KMS-11 (cell line): Measurements from ENCODE around the gene KNSTRN.

ENCODE experiments used
- H2AFZ ChIP-seq: fragments of 200-600 bp; sonication (generic); 2 replicates; pipeline ENCODE4 v1.6.1; 2016; ENCODE audit warnings: antibody characterized with exemption, mixed run types, low read depth
- H3K27ac ChIP-seq: fragments of 200-600 bp; sonication (generic); 2 replicates; pipeline ENCODE4 v1.6.1; 2016; ENCODE audit warnings: mild to moderate bottlenecking, mixed run types
- H3K27me3 ChIP-seq: fragments of 200-600 bp; sonication (generic); 2 replicates; pipeline ENCODE4 v1.6.1; 2017; ENCODE audit warnings: mild to moderate bottlenecking, low read depth, mixed run types, moderate library complexity; ENCODE audit not compliant: insufficient read depth
- H3K36me3 ChIP-seq: fragments of 200-600 bp; sonication (generic); 2 replicates; pipeline ENCODE4 v1.6.1; 2017; ENCODE audit warnings: mild to moderate bottlenecking, mixed run types; ENCODE audit not compliant: insufficient read depth
- H3K4me1 ChIP-seq: fragments of 200-600 bp; sonication (generic); 2 replicates; pipeline ENCODE4 v1.6.1; 2016; ENCODE audit warnings: mild to moderate bottlenecking, low read depth, mixed run types; ENCODE audit not compliant: poor library complexity, severe bottlenecking
- H3K4me2 ChIP-seq: fragments of 200-600 bp; sonication (generic); 2 replicates; pipeline ENCODE4 v1.7.0; 2016; ENCODE audit warnings: mild to moderate bottlenecking, mixed run types
- H3K4me3 ChIP-seq: fragments of 200-600 bp; sonication (generic); IDR thresholded peaks from 2 replicates; pipeline ENCODE4 v1.6.1; 2017; ENCODE audit warnings: low read depth, low read length, mixed read lengths; ENCODE audit not compliant: insufficient read depth
- H3K79me2 ChIP-seq: fragments of 200-600 bp; sonication (generic); 2 replicates; pipeline ENCODE4 v1.6.1; 2016; ENCODE audit warnings: low read depth, mixed run types; ENCODE audit not compliant: insufficient read depth
- H3K9ac ChIP-seq: fragments of 200-600 bp; sonication (generic); 2 replicates; pipeline ENCODE4 v1.6.1; 2016; ENCODE audit warnings: mild to moderate bottlenecking, mixed run types
- H4K20me1 ChIP-seq: fragments of 200-600 bp; sonication (generic); 2 replicates; pipeline ENCODE4 v1.6.1; 2016; ENCODE audit warnings: mild to moderate bottlenecking, mixed run types; ENCODE audit not compliant: insufficient read depth
- TF ChIP-seq, protein P1 (sequence below): fragments of 200-600 bp; sonication (generic); conservative IDR thresholded peaks from 2 replicates; pipeline ENCODE4 v1.6.1; 2017; ENCODE audit warnings: low read depth, mild to moderate bottlenecking, antibody characterized with exemption, low read length, moderate library complexity, mixed read lengths

KNSTRN gene

DNA sequence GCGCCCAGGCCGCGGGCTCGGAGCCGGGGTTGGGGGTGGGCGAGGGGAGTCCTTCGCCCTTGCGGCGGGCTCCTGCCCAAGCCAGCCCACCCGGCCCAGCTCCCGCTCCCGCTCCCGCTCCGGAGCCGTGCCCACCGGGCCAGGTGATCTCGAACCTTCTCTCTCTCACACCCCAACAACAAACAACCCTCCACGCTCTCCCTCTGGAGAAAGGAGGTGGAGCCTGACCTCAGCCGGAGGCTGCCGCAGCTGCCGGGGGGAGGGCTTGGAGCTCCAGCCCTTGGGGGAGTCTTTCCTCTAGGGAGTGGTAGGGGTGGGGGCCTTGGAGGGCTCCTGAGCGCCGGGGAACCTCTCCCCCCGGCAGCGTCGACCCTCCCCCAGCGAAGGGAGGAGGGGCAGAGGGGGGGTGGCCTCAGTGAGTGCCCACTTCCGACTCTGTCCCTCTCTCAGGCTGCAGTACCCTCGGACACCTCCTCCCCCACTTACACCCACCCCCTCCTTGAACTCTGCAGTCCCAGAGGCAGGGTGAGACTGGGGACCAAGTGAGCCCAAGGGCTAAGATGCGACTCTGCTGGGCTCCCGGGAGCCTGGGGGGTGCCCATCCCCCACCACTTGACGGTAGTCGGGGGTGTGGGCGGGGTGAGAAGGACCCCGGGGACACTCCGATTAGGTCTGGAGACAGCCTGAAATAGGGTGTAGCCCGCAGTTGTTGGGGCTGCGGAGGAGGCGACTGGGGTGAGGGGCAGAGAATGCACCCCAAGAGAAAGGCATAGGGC lies 53.8 kb downstream of the KNSTRN start:
- TF ChIP-seq, protein P1, sequence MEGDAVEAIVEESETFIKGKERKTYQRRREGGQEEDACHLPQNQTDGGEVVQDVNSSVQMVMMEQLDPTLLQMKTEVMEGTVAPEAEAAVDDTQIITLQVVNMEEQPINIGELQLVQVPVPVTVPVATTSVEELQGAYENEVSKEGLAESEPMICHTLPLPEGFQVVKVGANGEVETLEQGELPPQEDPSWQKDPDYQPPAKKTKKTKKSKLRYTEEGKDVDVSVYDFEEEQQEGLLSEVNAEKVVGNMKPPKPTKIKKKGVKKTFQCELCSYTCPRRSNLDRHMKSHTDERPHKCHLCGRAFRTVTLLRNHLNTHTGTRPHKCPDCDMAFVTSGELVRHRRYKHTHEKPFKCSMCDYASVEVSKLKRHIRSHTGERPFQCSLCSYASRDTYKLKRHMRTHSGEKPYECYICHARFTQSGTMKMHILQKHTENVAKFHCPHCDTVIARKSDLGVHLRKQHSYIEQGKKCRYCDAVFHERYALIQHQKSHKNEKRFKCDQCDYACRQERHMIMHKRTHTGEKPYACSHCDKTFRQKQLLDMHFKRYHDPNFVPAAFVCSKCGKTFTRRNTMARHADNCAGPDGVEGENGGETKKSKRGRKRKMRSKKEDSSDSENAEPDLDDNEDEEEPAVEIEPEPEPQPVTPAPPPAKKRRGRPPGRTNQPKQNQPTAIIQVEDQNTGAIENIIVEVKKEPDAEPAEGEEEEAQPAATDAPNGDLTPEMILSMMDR: no peak
- Histone ChIP-seq H3K27ac (no peak overlapping the region), H4K20me1 (no peaks in the 10 kb centered on the region), H3K36me3 (no peaks in the 10 kb centered on the region), H3K79me2 (no peaks in the 10 kb centered on the region), H3K4me1 (no peaks in the 10 kb centered on the region), H3K9ac (no peak overlapping the region), H3K4me3 (no peak overlapping the region), H2AFZ (no peak overlapping the region), H3K4me2 (no peak overlapping the region), H3K27me3 (peaks cover 29% of the 10 kb centered on the region)

DNA sequence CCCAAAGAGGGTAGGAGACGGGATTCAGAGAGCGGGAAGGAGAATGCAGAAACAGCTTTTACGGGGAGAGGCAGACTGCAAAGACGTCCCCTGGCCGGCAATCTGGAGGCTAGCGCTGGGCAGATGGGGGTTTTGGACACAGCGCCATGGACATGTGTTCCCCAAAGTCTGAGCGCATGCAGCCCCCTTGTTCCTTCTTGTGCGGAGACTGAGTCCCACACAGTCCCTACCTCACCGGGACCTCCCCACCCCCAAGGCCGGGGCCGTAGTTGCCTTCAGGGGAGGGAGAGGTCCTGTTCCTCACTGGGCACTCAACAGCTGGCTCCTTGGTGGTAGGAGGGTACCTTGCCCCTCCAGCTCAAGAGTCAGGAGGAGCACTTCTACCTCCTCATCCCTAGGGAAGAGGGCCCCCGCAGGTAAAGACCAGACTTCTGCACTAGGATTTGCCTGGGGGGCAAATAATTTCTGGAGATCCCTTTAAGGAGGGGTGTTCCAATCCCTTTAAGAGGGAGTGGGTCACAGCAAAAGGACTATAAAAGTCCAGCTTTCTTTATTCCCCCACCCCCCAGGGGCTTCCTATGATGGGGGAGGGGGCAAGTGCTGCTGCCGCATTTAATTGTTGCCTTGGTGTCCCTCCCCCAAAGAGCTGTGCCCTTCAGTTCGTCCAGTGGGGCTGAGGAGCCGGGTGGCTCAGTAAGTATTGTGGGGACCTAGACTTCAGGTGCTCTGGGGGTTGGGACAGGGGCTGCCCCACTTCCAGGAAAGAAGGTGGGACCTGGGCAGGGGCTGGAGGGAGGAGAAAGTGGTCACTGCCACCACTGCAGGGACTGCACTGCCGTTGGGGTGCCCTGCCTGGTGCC lies 54.6 kb downstream of the KNSTRN start:
- TF ChIP-seq, protein P1: no peak
- H3K9ac ChIP-seq: no peak overlapping the region

DNA sequence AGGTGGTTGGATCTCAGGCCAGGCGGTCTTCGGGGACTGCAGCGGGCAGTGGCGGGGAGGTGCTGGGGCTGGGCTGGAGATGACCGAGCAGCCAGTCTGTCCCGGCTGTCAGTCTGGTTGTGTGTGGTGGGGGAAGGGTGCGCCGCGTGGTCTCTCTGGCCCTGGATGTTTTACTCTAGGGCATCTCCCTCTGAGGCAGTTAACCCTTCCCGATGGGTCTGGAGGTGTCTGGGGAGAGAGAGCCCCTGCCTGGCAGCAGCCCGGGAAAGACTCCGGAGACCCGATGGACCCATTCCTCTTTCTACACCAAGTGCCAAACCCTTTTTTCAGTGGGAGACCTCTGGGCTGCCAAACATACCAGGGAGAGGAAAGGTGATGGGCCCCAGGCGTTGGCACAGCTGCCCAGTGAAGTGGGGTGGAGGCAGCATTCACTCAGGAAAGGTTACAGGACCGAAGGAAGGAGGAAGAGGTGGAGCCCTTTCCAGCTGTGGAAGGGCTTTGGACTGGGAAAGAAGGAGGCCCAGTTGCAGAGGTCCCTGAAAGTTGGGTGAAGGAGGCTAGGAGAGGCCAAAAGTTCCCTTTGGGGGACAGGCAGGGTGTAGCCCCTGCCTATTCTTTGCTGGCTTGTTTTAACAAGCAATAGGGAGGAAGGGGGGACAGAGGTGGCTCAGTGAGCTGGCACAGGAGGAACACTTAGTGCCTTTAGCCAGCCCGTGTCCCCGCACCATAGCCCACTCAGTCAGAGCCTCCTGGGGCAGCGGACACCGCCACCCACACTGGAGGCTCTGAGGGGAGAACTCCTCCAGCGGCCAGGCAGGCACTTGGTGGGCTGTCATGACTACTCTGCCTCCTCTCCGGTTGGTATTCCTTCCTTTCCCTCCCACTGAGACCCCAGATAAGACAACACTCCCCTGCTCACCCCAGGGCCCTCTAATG lies 55.5 kb downstream of the KNSTRN start:
- Histone ChIP-seq H3K4me1 (no peaks in the 10 kb centered on the region), H3K9ac (no peak overlapping the region)

More for the DNA sequence above, 54.6 kb downstream of the KNSTRN start:
- no peak overlapping the region for H3K4me2 ChIP-seq
- no peaks in the 10 kb centered on the region for H3K36me3 ChIP-seq
- H2AFZ ChIP-seq: no peak overlapping the region
- peaks cover 5% of the 10 kb centered on the region; the same call in 1 of the 2 replicates for H3K79me2 ChIP-seq
- no peaks in the 10 kb centered on the region for H4K20me1 ChIP-seq
- no peaks in the 10 kb centered on the region for H3K4me1 ChIP-seq
- H3K27ac ChIP-seq: no peak overlapping the region
- H3K4me3 ChIP-seq: no peak overlapping the region
- peaks cover 29% of the 10 kb centered on the region for H3K27me3 ChIP-seq

More for the DNA sequence above, 55.5 kb downstream of the KNSTRN start:
- no peak overlapping the region for H3K4me2 ChIP-seq
- H3K27me3 ChIP-seq: peaks cover 29% of the 10 kb centered on the region
- TF ChIP-seq, protein P1: no peak
- no peaks in the 10 kb centered on the region for H4K20me1 ChIP-seq
- H2AFZ ChIP-seq: no peak overlapping the region
- no peak overlapping the region for H3K27ac ChIP-seq
- H3K4me3 ChIP-seq: no peak overlapping the region
- no peaks in the 10 kb centered on the region for H3K36me3 ChIP-seq
- H3K79me2 ChIP-seq: peaks cover 5% of the 10 kb centered on the region; the same call in 1 of the 2 replicates
